ENCODE results near the gene ASAP2.

GRCh38 chr2:9222239-9222892 lies 15.8 kb downstream of the ASAP2 start:
- TF ChIP-seq EP300 (IDR thresholded peaks at IDR 0.05) (no peak), CTCF (IDR thresholded peaks at IDR 0.05) (no peak), POLR2A (IDR thresholded peaks at IDR 0.05) (no peak)

All from tibial nerve (tissue), 4 donors.